Myocyte (in vitro differentiated cells): Measurements from ENCODE around the gene PCDH7. TPM values are rescaled to one million over a fixed set of nuclear protein-coding genes. Genes with fewer than 3 reads are reported as not detected.
A peak's percentile ranks its signal among the peaks of the same experiment; 100 is the strongest.

Experiments used
- DNase-seq: peaks from one replicate; pipeline ENCODE4 v3.0.0-alpha.2; 2012; ENCODE audit warnings: low read depth
- total RNA-seq: library from RNA; depleted of rRNA; stranded (reverse); fragments of >200 nt; gene quantifications from 2 replicates; pipeline ENCODE4 v1.2.3, GENCODE V29; 2014

PCDH7 gene
- total RNA-seq, 1 donor from 2014 or later: 87.5 TPM

DNA sequence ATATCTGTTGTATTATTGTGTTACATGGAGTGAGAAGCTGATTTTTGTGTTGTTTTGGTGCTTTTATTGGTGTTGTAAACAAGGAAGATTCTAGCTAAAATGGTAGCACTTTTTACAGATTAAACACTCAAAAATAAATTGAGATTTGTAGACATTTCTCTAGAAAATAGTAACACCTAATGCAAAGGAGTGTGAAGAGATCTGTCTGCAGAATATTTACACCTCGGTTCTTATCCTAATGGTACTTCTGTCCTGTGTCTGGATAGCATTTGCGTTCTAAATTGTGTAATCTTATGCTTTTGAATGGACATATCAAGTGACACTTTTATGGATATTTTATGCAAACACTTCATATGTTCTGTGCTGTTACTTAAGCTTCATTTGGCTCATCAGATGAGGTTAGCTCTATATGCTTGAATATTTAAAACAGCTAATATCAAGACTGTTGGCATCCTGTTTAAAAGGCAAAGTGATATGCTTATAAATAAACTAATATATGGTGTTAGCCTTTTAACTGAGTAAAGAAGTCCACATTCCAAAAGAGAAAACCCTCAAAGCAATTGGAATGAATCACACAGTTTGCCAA is 6.0 kb downstream of the PCDH7 start:
- DNase-seq: peak; percentile 12

- no peak for DNase-seq
Observed at GRCh38 chr4:30727409-30727808, 7.2 kb downstream of the PCDH7 start.

DNA sequence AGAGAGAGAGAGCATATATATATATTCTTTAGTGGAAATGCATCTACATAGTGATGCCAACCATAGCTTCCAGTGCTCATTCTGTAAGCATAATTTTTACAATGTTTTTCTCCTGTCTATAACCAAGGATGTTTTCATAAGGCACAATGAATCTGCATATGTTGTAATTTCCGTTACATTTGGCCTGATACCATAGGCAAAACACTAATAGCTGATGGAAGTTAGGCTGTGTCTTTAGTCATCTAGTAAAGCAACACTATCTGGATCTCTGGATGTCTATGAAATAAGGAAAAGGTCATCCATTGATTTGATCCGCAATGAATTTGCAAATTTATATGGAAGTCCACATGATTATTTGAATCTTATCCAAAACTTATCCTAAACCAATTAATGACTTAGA is 8.1 kb downstream of the PCDH7 start:
- no peak for DNase-seq

GRCh38 chr4:30743897-30744296 is 23.7 kb downstream of the PCDH7 start:
- no peak for DNase-seq

- no peak for DNase-seq
Observed at GRCh38 chr4:30744386-30744785, 24.2 kb downstream of the PCDH7 start.

DNA sequence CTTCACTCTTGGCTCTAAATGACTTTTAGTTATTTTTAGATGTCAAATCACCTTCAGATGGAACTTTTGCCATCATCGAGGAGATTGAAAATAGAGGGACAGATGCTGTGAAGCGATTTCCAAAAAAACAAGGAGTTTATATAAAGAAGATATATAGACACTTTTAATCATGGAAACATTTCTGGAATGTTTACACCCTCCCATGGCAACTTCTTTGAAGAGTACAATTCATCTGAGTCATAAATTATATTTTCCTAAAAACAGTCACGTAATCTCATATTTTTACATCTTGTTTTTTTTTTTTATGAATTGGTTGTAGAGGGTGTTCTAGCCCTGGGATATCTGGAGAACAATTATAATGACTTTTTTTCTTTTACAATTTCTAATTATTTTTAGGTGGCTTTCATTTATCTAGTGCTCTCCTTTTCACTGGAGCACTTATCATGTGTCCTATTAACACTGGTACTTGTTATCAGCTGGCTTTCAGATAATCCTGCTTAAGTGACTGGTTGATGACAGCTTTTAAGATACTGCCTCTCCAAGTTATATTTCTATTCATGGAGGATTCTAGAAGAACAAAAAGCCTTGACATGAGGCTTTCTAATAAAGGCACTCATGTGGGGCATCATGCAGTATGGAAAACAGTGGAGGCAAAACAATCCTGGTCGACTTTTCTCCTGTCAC is 24.9 kb downstream of the PCDH7 start:
- peak; percentile 34 for DNase-seq

DNA sequence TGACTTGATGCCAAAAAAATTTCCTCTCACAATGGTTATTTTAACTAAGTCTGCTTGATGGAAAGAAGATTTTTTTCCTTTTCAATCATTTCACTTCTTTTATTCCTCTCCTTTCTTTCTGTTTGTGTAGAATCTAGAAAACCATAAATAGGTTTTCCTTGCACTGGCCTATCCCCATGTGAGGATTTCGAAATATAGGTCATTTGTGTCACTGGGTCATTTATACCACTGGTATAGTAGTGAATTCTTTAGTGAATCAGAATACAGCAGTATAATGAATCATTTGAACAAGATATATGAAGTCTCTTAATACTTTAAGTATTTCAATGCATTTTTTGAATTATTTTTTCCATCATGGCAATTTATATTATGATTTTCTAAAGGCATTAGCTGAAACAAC is 26.6 kb downstream of the PCDH7 start:
- no peak for DNase-seq

- no peak for DNase-seq
Observed at GRCh38 chr4:30753316-30753715, 33.1 kb downstream of the PCDH7 start.

DNA sequence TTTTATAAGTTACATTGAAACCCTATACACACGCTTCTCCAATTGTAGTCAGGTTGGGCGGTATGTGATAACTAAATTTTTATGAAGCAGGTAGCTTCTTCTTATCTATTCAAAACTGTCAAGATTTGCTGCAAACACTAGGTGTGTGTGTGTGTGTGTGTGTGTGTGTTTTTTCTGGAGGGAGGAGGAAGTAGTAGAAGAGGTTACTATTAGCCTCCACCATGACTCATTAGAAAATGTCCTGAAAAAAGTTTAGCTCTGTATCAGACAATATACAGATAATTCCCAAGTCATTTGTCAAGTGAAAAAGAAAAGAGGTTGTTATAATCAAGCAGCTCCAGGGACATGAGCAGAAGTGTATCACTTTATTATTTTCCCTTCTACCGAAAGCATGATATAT is 33.9 kb downstream of the PCDH7 start:
- DNase-seq: no peak

DNA sequence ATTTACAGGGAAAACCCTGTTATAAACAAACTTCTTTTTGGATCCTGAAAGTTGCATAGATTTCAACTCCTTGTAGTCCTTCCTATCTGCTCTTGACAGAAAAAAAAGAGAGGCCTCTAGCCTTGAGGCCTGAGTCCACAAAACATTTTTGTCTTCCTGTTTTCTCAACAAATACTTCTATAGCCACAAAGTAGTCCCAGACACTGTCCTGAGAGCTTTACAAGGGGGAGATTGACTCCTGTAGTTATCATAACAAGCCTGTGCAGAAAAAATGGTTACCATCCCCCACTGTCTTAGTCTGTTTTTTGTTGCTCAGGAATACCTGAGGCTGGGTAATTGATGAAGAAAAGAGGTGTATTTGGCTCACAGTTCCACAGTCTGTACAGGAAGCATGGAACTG is 35.2 kb downstream of the PCDH7 start:
- no peak for DNase-seq

DNA sequence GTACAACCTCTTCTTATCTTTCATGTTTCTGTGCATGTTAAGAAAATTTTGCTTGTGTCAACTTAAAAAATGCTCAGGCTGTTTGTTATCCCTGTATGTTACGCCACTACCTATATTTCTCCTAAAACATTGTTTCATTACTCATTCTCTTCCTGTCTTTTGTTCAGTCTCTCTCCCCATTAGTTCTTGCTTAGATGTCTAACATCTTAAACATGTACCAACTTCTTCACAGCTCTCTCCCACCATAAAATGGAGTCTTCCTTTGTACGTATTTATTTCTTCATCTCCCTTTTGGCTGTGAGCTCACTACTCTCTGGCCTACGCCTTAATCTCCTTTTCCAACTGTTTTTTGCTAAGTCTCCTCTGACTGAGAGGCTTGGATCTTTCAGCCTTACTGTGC is 36.4 kb downstream of the PCDH7 start:
- no peak for DNase-seq

- peak; percentile 41 for DNase-seq
Observed at GRCh38 chr4:30757357-30757756, 37.2 kb downstream of the PCDH7 start.

- no peak for DNase-seq
Observed at GRCh38 chr4:30760551-30760950, 40.4 kb downstream of the PCDH7 start.

DNA sequence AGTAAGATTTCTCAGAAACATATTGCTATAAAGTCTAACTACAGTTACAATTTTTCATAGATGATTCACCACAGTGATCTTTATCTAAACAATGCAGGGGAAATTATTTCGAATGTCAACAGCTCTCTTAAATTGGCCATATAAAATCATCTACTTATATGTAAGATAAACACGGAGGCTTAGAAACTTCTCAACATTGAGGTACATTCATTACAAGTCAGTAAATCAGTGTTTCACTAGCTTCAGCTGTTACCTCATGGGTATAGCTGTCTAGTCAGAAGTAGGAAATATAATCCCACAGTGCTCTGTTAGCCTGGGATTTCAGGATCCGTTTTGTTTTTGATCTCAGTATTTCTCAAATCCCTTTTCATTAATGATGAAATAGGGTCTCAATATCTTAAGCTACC is 43.2 kb downstream of the PCDH7 start:
- DNase-seq: peak; percentile 35

DNA sequence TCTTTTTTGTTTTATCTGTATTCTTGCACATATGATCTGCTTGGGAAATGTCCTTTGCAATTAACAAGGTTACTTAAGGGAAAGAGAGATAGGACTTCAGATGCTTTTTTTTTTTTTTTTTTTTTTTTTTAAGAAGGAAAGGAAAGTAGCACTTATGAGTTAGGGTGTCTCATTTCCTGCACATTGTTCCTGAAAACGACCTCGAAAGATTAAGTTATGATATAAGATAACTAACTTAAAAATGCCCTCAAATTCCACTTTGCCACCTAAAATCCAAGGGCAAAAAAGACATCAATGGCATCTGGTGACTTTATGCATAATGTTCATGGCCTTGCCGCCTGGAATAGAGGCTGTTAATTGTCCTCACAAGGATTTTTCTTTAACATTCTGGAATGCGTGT is 44.9 kb downstream of the PCDH7 start:
- no peak for DNase-seq

DNA sequence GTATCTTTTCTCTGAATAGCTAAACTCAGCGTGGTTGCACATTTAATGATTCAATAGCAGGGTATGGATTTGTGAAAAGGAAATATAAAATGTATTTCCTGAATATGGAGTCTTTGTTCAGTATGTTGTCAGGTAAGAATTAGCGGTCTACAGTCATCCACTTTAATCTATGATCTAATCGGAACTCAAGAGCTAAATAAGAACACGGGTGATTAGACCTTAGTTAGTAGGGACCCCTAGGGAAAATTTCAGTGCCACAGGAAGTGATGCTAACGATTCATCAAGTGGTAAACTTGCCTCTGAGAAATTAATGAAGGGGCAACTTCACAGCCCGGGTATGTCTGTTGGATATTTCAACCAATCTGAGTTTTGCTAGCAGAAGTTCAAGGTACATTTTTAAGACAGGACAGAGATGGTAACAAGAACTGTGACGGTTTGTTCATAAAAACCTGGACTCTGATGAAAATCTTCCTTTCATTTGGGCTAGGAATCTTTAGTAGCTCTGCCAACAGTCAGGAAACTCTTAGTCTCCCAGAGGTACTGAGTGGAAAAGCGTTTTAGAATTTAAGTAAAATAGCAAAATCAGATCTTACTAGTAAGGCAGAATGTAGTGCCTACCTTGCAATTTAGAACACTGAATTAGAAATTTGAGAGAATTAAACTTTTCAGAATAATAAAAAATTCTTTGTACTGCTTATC is 47.1 kb downstream of the PCDH7 start:
- DNase-seq: no peak

GRCh38 chr4:30768277-30768676 is 48.1 kb downstream of the PCDH7 start:
- no peak for DNase-seq

- no peak for DNase-seq
Observed at GRCh38 chr4:30769093-30769492, 48.9 kb downstream of the PCDH7 start.

DNA sequence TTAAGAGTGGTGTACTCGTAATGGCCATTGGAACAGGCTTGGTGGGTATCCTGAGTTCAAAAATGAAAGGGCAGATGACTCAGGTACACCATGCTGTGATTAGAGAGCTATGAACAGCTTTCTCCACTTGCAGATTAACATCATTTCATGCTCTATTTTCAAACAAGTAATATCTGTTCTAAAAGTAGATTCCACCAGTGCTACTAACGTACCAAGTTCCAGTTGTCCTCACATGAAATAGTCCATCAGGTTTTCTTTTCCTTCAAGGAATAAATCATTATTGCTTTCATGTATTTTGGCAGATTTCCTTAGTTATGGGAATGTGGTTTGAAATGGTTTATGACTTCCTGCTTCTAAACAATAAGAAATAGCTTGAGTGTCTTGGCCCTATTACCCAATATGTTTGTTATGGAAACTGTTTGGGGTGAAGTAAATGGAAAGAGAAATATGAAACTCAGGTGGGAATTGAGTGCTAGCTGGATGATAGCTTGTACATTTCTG is 49.9 kb downstream of the PCDH7 start:
- DNase-seq: peak; percentile 61

DNA sequence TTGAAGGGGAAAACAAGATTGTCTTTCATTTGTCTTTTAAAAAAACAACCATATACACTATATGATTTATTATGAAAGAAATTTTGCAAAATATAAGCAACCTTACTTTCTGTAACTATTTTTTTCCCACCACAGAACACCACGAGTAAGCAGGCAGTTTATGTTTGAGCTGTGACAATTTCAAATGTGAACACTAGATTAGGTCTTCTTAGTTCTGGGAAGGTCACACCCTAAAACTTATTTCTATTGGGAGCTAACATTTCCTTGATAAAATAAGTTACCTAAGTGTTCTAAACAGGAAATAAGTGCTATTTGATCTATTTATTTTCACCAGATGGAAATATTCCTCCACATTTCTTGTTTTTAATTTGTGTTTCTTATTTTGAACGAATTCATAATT is 50.6 kb downstream of the PCDH7 start:
- DNase-seq: no peak

DNA sequence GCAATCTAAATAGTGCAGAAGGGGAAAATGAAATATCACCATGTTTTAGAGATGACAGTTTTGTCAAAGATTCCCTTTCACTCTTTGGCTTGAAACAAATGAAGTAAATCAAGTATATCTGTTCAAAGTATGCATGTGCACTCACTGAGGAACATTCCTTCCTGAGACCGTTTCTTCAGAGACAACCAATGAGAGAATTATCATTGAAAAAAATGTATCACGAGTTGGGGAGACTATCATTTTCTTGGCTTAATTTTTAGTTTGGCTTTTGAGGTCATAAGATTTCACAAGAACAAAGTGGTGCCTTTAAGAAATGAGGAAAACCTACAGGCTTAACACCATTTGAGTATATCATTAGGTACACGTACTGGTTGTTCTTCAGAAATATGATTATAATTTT is 56.3 kb downstream of the PCDH7 start:
- no peak for DNase-seq

- no peak for DNase-seq
Observed at GRCh38 chr4:30776921-30777415, 56.8 kb downstream of the PCDH7 start.
